Breast epithelium (tissue), 3 donors: Measurements from ENCODE around the gene CNN2.

ENCODE experiments used
- CTCF ChIP-seq, 3 donors: fragments of 450-650 bp; IDR thresholded peaks; one replicate each; pipeline ENCODE4 v1.5.1; 2016 to 2017; ENCODE audit warnings: antibody characterized with exemption in 3 of 3, mild to moderate bottlenecking in 3 of 3, moderate library complexity in 3 of 3
- POLR2A ChIP-seq: fragments of 450-650 bp; IDR thresholded peaks from one replicate; pipeline ENCODE4 v1.6.1; 2016; ENCODE audit warnings: antibody characterized with exemption, mild to moderate bottlenecking, moderate library complexity
- POLR2AphosphoS5 ChIP-seq, 3 donors: sonication (generic); formaldehyde crosslinking; IDR thresholded peaks; one replicate each; pipeline ENCODE4 v1.6.1; 2017; ENCODE audit warnings: antibody characterized with exemption in 3 of 3

- TF ChIP-seq CTCF (IDR thresholded peaks at IDR 0.05) (no peak), POLR2A (no peak), POLR2AphosphoS5 (IDR thresholded peaks at IDR 0.05) (no peak)
Observed at GRCh38 chr19:1065606-1066109, 39.2 kb downstream of the CNN2 start.
